GM20431 (cell line): Measurements from ENCODE around the gene PI4KA.
"Not testable (repeated sequence)": the region's sequence is repeated elsewhere in the genome, so short reads cannot be mapped to it uniquely, and the experiment has no call there.

Experiments used
- in situ Hi-C: fragments of 300-500 bp; cut with MseI, MboI; formaldehyde crosslinking; loops from one replicate; pipeline ENCODE4 v1.15.0; 2020; ENCODE audit warnings: low sequenced_read_pairs; ENCODE audit not compliant: unreplicated experiment

The PI4KA gene

GRCh38 chr22:20852503-20852902, 6.1 kb downstream of the PI4KA start:
- in situ Hi-C loops = no loop called here

GRCh38 chr22:20852076-20852475, 6.5 kb downstream of the PI4KA start:
- in situ Hi-C loops = no loop called here

GRCh38 chr22:20847318-20847822, 11.2 kb downstream of the PI4KA start:
- in situ Hi-C loops = no loop called here

GRCh38 chr22:20844055-20845037, 14.3 kb downstream of the PI4KA start:
- in situ Hi-C loops = no loop called here

- in situ Hi-C loops = no loop called here
Measured at GRCh38 chr22:20843501-20843900, 15.1 kb downstream of the PI4KA start.

- in situ Hi-C loops = no loop called here
Measured at GRCh38 chr22:20840646-20841371, 17.8 kb downstream of the PI4KA start.

- in situ Hi-C loops = no loop called here
Measured at GRCh38 chr22:20839837-20840645, 18.6 kb downstream of the PI4KA start.

GRCh38 chr22:20839354-20839753, 19.3 kb downstream of the PI4KA start:
- in situ Hi-C loops = not testable (repeated sequence)

GRCh38 chr22:20836987-20837823, 21.4 kb downstream of the PI4KA start:
- in situ Hi-C loops = no loop called here

- in situ Hi-C loops = no loop called here
Measured at GRCh38 chr22:20834725-20835124, 23.9 kb downstream of the PI4KA start.

- in situ Hi-C loops = no loop called here
Measured at GRCh38 chr22:20834206-20834605, 24.4 kb downstream of the PI4KA start.

- in situ Hi-C loops = no loop called here
Measured at GRCh38 chr22:20833225-20833665, 25.4 kb downstream of the PI4KA start.

GRCh38 chr22:20829491-20830134, 29.0 kb downstream of the PI4KA start:
- in situ Hi-C loops = no loop called here

GRCh38 chr22:20826373-20827152, 32.0 kb downstream of the PI4KA start:
- in situ Hi-C loops = not testable (repeated sequence)

- in situ Hi-C loops = no loop called here
Measured at GRCh38 chr22:20825624-20826023, 33.0 kb downstream of the PI4KA start.

GRCh38 chr22:20825216-20825615, 33.4 kb downstream of the PI4KA start:
- in situ Hi-C loops = not testable (repeated sequence)

GRCh38 chr22:20823264-20823663, 35.3 kb downstream of the PI4KA start:
- in situ Hi-C loops = no loop called here

- in situ Hi-C loops = no loop called here
Measured at GRCh38 chr22:20822240-20822639, 36.4 kb downstream of the PI4KA start.
